GM20000 (cell line): ENCODE results near the gene RHOBTB3.
A peak's percentile ranks its signal among the peaks of the same experiment; 100 is the strongest.

Experiments
- DNase-seq: peaks from one replicate; pipeline ENCODE4 v3.0.0; 2012; ENCODE audit warnings: low spot score
- TF ChIP-seq, protein P1 (sequence below): IDR thresholded peaks from 2 replicates; pipeline ENCODE4 v1.5.1; 2012; ENCODE audit warnings: mild to moderate bottlenecking, control low read depth; ENCODE audit errors: extremely low read depth, missing control alignments

The RHOBTB3 gene

GRCh38 chr5:95780597-95780996 lies 49.5 kb downstream of the RHOBTB3 start:
- DNase-seq: no peak
- TF ChIP-seq, protein P1, sequence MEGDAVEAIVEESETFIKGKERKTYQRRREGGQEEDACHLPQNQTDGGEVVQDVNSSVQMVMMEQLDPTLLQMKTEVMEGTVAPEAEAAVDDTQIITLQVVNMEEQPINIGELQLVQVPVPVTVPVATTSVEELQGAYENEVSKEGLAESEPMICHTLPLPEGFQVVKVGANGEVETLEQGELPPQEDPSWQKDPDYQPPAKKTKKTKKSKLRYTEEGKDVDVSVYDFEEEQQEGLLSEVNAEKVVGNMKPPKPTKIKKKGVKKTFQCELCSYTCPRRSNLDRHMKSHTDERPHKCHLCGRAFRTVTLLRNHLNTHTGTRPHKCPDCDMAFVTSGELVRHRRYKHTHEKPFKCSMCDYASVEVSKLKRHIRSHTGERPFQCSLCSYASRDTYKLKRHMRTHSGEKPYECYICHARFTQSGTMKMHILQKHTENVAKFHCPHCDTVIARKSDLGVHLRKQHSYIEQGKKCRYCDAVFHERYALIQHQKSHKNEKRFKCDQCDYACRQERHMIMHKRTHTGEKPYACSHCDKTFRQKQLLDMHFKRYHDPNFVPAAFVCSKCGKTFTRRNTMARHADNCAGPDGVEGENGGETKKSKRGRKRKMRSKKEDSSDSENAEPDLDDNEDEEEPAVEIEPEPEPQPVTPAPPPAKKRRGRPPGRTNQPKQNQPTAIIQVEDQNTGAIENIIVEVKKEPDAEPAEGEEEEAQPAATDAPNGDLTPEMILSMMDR: no peak

DNA sequence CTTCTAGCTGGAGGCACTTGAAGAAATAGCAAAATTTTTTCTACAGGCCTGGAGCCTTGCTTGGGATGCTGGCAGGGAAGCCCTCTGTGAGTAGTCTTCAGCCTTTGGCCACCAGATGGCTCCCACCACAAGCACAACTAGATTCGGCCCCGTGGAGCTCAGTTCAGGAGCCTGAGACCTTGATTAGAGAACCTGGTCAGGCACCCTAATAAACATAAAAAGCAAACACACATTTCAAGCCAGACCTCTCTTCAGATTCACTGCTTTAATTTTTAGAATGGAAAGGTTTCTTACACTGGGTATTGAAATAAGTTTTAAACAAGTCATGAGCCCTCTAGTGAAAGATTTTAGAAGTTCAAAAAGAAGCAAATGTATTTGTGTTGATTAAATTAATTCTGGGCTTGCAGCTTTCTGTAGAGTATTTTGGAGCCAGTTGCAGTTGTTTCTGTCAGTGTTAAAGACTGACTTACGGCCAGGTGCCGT lies 50.0 kb downstream of the RHOBTB3 start:
- peak; percentile 75 for DNase-seq
- TF ChIP-seq, protein P1: peak; percentile 64

GRCh38 chr5:95782181-95782580 lies 51.0 kb downstream of the RHOBTB3 start:
- no peak for DNase-seq
- TF ChIP-seq, protein P1: no peak

GRCh38 chr5:95783661-95784060 lies 52.5 kb downstream of the RHOBTB3 start:
- TF ChIP-seq, protein P1: no peak

GRCh38 chr5:95784514-95785302 lies 53.6 kb downstream of the RHOBTB3 start:
- TF ChIP-seq, protein P1: no peak
- no peak for DNase-seq

More at GRCh38 chr5:95783661-95784060, 52.5 kb downstream of the RHOBTB3 start:
- DNase-seq: no peak

DNA sequence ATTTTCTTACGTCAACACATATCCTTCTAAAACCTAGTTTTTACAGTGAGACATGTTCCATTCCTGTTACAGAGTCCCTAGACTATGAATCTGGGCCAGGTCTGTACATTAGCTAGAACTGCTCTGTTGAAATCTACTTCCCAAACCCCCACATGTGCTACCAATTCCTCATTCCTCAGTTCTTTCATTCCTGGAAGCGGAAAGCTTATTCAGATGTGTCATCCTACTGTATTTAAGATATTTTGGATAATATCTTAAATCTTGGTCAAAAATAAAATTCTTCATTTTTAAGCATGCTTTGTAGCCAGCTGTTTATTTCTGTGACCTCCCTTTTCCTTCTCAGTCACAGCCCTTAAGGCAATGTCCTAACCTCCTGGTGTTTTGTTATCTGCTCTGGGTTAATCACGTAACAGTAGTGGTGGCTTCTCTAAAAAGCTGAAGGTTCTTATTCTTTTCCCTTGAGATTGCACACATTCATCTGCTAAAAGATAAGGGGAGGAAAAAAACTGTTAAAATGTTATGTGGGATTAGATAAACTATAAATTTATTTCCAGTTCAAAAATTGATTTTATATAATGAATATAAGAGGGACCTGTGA lies 55.8 kb downstream of the RHOBTB3 start:
- DNase-seq: no peak
- TF ChIP-seq, protein P1: no peak

DNA sequence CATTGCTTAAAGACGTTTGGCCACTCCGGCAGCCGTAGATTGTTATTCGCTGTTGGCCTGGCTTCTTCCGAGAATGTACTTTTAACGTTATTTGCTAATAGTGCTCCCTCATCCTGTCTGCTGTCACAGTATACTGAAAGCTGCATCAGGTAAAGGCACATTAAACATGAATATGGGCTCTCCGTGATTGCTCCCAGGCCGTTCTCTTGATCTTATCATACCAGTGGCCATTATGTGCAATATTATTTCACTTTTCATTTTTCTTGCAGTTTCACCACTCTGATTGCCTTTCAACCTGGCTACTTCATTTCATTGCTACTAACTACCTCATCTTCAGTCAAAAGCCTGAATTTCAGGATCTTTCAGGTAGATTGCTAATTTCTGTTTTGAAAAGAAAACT lies 57.4 kb downstream of the RHOBTB3 start:
- TF ChIP-seq, protein P1: no peak
- no peak for DNase-seq
